T follicular helper cell (primary cell): ENCODE measurements around the gene ARMC9.
"Not testable (repeated sequence)": the region's sequence is repeated elsewhere in the genome, so short reads cannot be mapped to it uniquely, and the experiment has no call there.

Source experiments
- DNase-seq: peaks from one replicate; pipeline ENCODE4 v3.0.0-alpha.2; 2020; ENCODE audit warnings: low read depth

ARMC9 gene

DNA sequence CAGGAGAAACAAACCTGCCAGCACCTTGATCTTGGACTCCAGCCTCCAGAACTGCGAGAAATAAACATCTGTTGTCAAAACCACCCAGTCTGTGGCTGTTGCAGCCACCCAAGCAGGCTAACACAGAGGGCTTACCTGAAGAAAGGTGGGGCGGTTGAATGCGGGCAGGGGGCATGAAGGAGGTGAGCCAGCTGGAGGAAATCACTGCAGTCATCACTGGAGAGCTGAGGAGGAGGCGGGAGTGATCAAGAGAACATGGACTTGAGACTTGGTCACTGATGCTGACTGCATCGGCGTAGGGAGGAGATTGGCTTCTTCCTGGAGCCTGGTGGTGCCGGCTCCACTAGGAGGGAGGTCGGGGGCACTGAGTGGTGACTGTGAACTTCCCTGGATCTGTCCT is 14.6 kb upstream of the ARMC9 start:
- no peak for DNase-seq

DNA sequence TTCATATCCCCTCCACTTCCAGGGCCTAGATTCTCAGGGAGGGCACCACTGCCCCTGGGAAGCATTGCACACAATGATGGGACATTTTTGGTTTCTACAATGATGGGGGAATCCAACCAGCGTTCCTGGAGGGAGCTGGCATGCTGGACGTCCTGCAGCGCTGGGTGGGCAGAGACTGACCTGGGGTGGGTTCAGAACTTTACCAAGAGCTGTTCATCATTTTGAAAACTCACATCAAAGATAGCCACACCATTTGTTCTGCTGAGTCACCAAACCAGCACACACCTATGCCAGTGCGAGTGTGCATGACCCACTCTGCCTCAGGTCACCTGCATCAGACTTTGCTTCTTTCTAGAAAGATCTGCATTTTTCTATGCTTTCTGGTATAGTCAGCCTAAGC is 14.1 kb upstream of the ARMC9 start:
- DNase-seq: no peak

DNA sequence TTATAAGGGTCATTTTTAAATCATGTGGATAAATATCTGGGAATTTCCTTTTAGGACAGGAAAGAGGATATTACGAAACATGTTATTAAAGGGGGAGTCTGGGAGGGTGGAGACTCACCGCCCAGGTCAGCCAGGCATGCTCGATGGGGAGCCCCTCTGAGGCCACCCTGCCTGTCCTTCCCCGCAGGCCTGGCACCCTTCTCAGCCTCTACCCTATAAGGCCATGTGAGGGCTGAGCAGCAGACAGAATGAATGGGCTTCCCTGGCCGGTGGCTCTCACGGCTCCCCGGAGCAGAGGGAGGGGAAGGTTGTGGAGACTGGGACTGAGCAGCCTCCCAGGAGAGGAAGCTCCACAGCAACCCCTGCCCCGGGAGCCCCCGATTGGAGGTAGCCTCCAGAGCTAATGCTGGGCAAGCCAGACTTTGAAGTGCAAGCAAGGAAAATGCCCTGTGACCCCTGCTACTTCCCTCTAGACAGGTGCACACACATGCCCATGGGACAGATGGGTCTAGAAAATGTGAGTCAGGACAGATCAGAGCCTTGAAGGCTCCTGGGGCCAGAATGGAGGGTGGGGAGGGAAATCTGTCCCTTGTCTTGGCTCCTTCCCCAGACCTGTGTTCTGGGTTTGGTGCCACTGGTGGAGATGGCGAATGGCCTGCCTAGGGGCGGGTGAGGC is 13.2 kb upstream of the ARMC9 start:
- DNase-seq: no peak

DNA sequence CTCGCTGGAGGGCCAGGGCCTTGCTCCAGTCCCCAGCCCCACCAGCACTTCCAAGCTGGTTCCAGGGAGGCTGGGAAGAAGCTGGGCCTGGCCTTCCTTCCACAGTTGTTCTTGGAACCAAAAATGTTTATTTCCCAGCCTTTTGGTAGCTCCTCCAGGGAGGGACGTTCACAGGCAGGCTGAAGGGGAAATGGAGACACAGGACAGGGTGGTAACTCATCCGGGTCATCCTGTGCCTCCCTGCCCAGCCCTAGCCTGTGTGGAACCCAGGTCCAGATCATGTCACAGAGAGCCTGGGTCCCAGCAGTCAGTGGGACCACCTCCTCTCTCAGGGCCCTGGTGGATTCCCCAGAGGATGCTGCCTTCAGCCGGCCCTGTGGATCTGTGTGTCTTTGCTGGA is 12.5 kb upstream of the ARMC9 start:
- no peak for DNase-seq

DNA sequence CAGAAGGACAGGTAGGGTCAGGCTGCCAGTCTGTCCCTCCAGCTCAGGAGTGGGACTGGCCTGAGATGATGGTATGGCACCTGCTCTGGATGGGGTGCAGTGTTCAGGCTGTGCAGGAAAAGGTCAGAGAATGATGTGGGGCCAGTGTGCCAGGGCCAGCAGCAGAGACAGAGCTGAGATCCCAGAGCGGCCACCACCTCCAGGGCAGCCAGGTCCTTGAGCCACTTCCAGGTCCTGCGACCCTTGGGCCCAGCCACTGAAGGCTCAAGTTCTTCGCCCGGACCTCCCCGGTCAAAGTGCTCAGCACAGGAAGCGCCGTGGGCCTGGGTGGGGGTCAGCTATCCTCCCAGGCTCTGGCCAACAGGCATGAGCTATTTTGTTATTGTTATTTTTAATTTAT is 12.1 kb upstream of the ARMC9 start:
- DNase-seq: no peak

DNA sequence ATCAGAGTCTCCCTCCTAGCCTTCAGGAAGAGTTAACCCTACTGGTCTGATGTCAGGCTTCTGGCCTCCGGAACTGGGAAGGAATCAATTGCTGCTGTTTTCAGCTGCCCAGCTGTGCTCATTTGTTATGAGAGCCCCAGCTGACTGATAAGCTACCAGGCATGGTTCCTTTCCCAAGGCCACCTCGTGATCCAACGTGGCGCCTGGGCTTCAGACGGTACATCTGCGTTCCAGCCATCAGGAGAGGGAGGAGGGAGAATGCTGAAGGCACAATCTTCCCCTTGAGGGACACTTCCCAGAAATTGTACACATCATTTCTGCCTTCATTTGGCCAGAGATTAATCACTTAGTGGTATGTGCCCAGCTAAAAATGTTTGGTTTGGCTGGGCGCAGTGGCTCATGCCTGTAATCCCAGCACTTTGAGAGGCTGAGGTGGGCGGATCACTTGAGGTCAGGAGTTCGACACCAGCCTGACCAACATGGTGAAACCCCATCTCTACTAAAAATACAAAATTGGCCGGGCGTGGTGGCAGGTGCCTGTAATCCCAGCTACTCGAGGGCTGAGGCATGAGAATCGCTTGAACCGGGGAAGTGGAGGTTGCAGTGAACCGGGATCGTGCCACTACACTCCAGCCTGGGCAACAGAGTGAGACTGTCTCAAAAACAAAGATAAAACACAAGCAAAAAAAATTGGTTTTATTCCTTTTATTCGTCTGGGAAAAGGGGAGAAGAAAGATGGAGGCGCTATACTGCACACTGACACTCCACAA is 10.5 kb upstream of the ARMC9 start:
- no peak for DNase-seq

DNA sequence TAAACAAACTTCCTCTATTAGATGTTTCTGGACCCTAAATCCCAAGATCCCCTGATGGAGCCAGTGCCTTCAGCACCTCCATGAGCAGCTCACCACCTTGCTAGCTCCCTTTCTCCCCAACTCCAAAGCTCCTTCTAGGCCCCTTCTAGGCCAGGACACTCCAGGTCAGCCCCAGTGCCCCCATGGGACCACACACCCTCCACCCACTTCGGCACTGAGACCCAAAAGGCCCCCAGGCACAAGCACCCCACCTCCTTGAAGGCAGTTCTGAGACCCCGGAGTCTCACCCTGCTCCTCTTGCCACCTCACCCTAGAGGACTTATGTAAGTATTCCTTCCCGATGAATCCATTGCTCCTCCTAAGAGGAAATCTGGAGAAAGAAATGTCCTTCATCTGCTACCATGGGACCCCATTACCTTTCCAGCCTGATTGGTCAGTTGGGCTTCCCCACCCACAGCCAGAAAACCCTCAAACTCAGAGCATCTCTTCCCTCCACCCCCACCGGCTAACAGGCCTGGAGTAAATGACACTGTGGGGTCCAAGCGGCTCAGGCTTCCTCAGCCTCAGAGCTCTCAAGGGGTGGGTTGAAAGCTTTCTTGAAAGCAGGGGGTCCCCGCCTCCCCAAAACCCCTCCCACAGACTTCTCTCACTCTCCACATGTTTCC is 9.8 kb upstream of the ARMC9 start:
- DNase-seq: no peak

DNA sequence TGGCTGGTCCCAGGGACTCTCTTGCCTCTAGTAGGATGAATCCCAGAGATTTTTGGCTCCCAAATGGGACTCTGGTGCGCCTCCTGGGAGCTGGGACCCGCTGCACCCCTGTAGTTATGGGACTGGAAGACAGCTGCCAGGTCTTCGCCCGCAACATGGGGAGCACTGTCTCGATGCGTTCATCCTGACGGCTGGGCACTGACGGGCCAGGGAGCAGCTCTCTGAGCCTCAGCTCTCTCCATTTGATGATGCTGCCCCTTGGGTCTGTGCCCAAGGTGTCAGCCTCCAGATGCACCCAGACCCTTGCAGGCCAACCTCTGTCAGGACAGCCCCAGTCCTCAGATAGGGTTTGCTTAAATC is 9.3 kb upstream of the ARMC9 start:
- no peak for DNase-seq

DNA sequence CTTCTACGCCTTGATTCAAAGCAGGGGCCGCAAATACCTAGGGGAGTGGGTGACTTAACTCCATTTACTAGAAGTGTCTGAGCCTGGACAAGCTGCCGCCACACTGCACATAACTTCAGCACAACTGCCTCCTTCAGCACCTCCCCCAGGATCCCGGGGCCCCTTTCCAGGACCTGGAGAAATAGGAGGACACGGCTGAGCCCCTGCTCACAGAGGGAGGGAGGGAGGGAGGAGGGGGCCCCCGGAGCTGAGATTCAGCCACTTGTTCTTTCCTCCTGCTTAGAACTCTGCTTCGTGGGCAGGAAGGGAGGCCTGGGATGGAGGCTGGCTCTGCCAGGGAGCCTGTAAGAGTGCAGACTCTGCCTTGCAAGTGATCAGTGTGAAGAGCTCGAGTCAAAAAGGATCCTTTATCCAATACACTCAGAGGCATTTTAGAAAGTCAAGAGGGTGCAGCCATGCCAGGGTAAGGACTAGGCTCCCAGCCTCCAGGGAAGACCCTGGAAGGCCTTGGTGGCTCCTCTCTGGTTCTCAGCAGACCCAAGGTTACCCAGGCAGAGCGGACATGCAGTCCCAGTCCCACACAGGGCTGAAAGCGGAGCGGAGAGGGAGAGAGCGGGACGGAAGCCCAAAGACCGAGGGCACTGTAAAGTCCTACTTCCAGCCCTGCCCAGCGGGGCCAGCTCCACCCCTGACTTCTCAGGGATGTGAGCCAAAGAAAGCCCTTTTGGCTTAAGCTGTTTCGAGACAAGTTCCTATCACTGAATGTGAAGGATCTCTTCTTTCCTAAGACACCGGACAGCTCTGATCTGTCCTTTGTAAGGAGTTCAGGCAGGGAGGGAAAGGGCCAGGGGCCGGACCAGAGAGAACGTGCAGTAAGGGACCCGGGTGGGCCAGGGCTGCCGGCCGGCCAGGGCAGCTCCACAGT is 8.6 kb upstream of the ARMC9 start:
- no peak for DNase-seq

DNA sequence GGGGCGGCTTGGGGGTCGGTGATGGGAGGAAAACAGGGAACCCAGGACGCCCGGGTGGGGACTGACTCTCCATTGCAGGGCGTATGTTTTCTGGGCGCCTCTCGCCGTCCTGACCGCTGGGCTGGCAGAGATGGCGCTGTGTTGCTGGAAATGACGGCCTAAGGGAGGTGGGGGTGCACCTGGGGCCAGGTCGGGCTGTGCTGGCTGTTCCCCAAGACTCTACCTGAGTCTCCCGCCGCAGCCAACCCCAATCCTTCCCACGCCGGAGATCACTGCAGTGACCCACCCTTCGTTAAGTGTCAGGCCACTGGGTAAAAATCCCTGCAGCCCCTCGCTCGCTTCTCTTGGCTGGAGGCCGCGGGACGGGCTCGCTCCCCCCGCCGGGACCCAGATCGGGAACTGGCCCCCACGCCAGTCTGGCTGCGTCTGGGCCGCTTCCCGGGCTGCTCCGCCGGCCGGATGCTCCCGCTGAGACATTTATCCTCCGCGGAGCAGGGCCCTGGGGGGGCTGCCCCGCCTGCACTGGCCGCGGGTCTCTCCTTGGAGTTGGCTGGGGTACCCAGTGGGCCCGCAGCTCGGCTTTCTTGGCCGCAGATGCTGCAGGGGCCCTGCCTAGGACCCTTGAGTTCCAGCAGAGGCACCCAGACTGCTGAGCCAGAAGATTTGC is 7.8 kb upstream of the ARMC9 start:
- no peak for DNase-seq

DNA sequence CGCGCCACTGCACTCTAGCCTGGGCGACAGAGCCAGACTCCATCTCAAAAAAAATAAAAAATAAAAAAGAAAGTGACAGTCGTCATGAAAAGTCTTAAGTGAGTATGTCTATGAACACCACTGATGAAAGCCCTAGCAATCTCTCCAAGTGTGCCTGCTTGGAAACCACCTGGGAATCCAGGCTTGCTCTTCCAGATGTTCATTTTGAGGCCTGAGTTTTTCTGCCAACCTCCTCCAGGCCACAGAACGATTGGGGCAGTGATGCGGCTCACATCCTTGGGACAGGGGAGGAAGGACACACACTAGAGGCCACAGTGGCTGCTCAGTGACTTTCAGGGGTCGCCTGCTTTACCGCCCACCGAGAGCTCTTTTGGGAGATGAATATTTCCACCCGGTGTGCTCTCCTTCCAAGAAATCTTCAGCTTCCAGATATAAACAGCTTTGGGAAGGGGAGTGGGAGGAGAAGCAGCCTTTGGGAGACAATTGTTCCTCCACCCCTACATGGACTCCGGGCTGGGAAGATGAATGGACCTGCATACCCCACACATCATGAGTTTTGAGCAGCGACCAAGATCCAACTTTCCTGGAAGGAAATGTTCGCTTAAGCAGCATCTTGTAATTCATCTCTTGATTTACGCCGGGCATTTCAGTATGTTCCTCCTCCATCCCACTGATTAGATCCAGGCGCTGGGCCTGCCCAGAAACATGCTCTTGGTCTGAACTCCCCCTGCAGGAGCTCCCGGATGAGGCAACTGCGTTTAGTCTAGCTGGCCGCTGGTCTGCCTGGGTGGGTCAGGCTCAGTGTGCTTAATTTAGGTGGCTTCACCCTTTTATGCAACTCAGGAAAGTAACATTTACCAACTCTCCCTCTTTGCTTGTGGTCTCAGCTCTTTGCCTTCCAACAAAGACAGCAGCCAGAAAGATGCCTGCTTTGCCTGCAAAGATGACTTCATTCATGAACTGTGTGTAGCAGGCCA is 6.2 kb upstream of the ARMC9 start:
- no peak for DNase-seq

DNA sequence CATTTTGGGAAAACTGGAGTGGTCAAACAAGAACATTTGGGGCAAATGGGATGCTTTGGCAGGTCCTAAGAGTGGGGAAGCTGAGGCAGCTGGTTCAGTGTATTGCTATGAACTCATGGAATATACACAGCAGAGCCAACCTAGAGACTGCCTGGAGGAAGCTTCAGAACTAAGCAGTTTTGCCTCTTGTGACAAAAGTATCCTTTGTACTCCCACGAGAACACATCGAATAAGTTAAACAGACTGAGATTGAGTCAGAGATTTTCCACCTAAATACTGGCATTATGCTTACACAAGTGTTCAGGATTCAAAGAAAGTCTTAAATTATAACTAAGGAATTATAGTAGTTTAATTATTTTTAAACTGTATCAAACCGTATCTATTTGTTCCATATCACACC is 5.2 kb upstream of the ARMC9 start:
- DNase-seq: no peak

DNA sequence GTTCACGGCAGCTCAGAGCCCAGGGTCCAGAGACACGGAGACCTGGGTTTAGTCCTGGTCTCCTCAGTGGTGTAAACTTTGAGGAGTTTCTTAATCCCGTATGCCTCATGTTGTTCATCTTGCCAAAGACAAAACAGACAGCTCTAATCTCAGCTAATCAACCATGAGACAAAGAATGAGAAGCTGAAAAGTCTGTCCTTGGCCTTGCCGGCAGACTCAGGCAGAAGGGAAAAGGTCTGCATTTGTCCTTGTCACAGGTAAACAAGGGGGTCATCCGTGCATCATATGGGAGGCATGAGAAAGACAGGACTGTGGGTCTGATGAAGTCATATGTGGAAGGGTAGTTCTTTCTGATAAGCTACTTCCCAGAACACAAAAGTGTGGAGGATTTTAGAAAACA is 1.8 kb upstream of the ARMC9 start:
- no peak for DNase-seq

DNA sequence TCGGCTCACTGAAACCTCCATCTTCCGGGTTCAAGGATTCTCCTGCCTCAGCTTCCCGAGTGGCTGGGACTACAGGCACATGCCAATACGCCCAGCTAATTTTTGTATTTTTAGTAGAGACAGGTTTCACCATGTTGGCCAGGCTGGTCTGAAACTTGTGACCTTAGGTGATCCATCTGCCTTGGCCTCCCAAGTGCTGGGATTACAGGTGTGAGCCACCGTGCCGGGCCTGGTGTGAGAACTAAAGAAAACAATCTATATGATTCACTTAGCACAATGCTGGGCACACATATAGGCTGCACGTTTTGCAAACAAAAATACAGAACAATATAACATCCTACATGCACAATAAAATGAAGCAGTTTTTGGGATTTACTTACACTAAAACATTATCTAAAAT is 1.2 kb upstream of the ARMC9 start:
- not testable (repeated sequence) for DNase-seq

DNA sequence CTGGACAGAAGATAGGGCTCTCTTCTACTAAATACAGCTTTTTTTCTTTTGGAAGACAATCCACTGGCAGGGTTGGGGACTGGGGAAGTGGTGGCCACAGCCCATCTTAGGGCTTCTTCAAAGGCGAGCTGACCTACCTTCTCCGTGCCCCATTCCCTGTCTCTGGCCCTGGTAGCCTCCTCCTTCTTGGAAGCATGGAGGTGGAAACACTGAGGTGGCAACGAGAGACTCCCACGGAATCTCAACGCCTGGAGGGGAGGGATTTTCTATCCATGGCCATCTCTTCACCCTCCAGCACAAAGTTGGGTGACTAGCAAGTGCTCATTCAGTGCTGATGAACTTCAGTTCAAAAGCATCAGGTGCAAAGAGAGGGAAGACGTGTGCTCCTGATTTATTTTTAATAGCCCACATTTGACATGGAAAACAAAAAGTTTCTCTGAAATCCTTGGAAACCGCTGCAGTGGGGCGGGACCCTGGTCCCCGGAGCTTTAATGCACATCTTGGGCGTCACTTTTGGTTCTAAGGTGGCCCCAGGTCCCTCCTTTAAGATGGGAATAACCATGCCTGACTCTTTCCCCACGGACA is 633 bp upstream of the ARMC9 start:
- DNase-seq: no peak

DNA sequence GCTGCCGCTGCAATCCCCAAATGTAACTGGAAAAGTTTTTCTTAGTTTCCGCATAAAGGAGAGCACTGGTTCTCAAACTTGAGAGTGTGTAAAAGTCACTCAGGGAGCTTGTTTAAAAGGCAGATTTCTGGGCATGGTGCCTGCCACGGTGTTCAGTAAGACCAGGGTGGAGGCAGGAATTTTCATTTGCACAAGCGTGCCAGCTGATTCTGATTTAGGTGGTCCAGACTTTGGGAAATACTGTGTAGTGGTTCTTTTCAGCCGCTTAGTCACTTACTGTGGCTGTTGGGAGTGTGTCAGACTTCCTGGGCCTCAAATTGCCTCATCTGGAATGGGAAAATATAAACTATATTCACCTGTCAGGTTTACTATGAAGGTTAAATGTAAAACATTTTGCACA is 788 bp downstream of the ARMC9 start:
- DNase-seq: no peak

DNA sequence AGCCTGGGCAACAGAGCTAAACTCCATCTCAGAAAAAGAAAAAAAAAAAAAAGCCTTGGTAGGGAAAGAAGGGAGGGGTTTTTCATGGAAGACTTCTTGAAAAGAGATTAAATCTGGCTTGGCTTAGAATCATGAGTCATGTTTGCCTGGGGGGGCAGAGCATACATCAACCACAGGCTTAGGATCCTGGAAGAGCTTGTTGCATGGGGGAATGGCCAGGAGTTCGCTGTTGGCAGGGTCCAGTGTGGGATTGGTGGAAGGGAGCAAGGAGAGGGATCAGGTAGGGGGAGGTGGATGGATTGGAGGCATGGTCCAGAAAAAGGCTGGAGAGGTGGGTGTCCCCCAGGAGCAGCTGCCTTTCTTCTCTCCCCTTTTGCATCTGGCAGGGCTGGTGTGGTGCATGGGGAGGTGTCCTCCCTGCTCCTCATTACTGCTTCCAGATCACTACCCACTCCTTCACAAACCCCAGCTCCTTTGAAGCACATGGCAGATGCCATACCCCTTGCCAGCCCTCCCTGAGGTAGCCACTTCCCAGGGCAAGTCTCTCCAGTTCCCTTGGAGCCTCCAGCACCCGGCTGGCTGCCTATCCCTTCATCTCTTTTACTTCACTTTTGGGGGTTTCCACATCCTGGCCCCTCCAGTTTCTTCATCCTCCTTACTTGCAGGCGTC is 2.5 kb downstream of the ARMC9 start:
- DNase-seq: no peak

DNA sequence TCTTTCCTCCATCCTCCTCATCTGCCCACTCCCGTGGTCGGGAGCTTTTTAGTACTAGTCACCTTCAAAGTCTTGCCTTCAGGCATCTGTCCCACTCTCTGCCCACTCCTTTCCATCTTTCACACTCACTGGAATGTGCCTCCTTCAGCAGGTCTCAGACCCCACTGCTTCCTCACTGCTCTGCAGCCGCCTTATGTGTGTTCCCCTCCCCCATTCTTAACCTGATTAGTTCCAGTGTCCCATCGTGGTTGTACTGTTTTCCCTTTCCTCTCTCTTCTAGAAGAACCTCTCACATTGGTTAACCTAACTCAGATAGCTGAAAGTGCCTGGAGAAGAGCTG is 3.0 kb downstream of the ARMC9 start:
- DNase-seq: no peak

DNA sequence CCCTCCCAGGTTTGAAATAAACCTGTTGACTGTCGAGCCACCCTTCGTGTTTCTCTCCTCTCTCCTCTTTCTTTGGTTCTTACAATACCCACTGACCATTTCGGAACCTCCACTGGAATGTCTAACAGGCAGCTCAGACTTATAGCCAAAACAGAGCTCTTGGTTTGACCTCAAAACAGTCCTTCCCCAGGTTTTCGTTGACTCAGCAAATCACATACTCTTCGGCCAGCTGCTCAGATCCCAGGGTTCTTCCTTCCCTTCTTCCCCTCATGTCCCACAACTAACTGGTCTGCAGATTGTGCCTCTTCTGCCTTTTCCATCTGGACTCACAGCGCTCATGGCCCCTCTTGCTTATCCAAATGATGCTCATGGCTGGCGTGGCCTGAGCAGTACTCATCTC is 4.7 kb downstream of the ARMC9 start:
- no peak for DNase-seq

DNA sequence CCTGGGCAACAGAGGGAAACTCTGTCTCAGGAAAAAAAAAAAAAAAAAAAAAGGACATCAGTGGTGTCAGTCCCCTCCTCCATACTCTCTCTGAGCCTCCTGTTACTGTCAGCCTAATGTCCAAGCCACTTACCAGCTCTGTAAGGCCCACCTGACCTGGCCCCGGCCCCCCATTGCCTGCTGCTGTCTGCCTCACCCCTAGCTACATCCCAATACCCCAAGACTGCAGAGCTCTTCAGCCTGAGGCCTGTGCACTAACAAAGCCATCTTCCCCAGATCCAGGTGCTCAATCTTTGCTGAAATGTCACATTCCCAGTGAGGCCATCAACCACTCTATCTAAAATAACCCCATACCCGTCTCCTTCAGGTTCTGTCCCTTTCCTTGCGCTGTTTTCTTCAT is 5.7 kb downstream of the ARMC9 start:
- DNase-seq: no peak
